ENCODE results near the gene CHRNG.

CHRNG gene

DNA sequence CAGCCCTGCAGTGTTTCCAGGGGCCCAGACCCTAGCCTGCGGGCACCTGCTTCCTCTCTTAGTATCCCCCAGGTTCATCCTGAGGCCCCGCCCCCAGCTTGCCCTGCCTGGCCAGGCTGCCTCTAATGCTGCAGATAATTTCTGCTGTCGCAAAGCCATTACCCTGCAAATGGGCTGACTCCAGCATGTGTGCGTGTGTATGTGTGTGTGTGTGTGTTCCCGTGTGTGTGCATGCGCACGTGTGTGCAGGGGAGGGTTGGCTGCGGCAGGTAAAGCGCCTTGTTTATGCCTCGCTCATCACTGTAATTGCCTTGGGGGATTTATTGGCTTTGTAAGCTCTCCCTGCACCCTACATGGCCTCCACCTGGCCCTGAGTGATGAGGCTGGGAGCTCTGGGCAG is 26.9 kb upstream of the CHRNG start:
- Histone ChIP-seq H3K4me2 (ENCODE audit: low read depth, low read length, poor library complexity, severe bottlenecking) (no peak overlapping the region), H3K79me2 (ENCODE audit: insufficient read depth, low read length) (no peaks in the 10 kb centered on the region), H3K9me3 (ENCODE audit: insufficient read depth, low read length) (no peaks in the 10 kb centered on the region), H3K9me2 (replicated peaks; ENCODE audit: insufficient read depth, low read length) (no peaks in the 10 kb centered on the region), H2AFZ (ENCODE audit: low read depth, low read length, severe bottlenecking) (no peak overlapping the region), H3K36me3 (ENCODE audit: low read length) (no peaks in the 10 kb centered on the region), H3K4me3 (ENCODE audit: insufficient read depth, low read length, poor library complexity, severe bottlenecking) (no peak overlapping the region), H3K9ac (ENCODE audit: low read length) (no peak overlapping the region), H3K27ac (ENCODE audit: low read depth, low read length) (no peak overlapping the region), H4K20me1 (ENCODE audit: low read depth, low read length) (no peaks in the 10 kb centered on the region), H3F3A (ENCODE audit: insufficient read depth) (no peaks in the 10 kb centered on the region), H3K27me3 (ENCODE audit: low read length) (no peaks in the 10 kb centered on the region)
- TF ChIP-seq, protein P1, sequence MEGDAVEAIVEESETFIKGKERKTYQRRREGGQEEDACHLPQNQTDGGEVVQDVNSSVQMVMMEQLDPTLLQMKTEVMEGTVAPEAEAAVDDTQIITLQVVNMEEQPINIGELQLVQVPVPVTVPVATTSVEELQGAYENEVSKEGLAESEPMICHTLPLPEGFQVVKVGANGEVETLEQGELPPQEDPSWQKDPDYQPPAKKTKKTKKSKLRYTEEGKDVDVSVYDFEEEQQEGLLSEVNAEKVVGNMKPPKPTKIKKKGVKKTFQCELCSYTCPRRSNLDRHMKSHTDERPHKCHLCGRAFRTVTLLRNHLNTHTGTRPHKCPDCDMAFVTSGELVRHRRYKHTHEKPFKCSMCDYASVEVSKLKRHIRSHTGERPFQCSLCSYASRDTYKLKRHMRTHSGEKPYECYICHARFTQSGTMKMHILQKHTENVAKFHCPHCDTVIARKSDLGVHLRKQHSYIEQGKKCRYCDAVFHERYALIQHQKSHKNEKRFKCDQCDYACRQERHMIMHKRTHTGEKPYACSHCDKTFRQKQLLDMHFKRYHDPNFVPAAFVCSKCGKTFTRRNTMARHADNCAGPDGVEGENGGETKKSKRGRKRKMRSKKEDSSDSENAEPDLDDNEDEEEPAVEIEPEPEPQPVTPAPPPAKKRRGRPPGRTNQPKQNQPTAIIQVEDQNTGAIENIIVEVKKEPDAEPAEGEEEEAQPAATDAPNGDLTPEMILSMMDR (IDR thresholded peaks at IDR 0.05; ENCODE audit: insufficient read depth, low read length, poor library complexity, severe bottlenecking), result no peak
- no peak for TF ChIP-seq EZH2phosphoT487 (conservative IDR thresholded peaks at IDR 0.05; ENCODE audit: low read length)

GRCh38 chr2:232513353-232513752 is 26.1 kb upstream of the CHRNG start:
- no peaks in the 10 kb centered on the region for H3F3A ChIP-seq (ENCODE audit: insufficient read depth)

GRCh38 chr2:232515639-232516038 is 23.9 kb upstream of the CHRNG start:
- H3K9ac ChIP-seq (ENCODE audit: low read length), result no peak overlapping the region
- H3F3A ChIP-seq (ENCODE audit: insufficient read depth), result no peaks in the 10 kb centered on the region
- TF ChIP-seq, protein P1 (IDR thresholded peaks at IDR 0.05; ENCODE audit: insufficient read depth, low read length, poor library complexity, severe bottlenecking), result no peak
- TF ChIP-seq EZH2phosphoT487 (conservative IDR thresholded peaks at IDR 0.05; ENCODE audit: low read length), result no peak
- no peaks in the 10 kb centered on the region for H4K20me1 ChIP-seq (ENCODE audit: low read depth, low read length)
- no peaks in the 10 kb centered on the region for H3K9me2 ChIP-seq (replicated peaks; ENCODE audit: insufficient read depth, low read length)
- no peak overlapping the region for H3K4me3 ChIP-seq (ENCODE audit: insufficient read depth, low read length, poor library complexity, severe bottlenecking)
- no peaks in the 10 kb centered on the region for H3K9me3 ChIP-seq (ENCODE audit: insufficient read depth, low read length)
- H3K36me3 ChIP-seq (ENCODE audit: low read length), result no peaks in the 10 kb centered on the region
- no peaks in the 10 kb centered on the region for H3K27me3 ChIP-seq (ENCODE audit: low read length)
- H3K27ac ChIP-seq (ENCODE audit: low read depth, low read length), result no peak overlapping the region
- H3K4me2 ChIP-seq (ENCODE audit: low read depth, low read length, poor library complexity, severe bottlenecking), result no peak overlapping the region
- no peak overlapping the region for H2AFZ ChIP-seq (ENCODE audit: low read depth, low read length, severe bottlenecking)
- no peaks in the 10 kb centered on the region for H3K79me2 ChIP-seq (ENCODE audit: insufficient read depth, low read length)

More at GRCh38 chr2:232513353-232513752, 26.1 kb upstream of the CHRNG start:
- Histone ChIP-seq H3K9me3 (ENCODE audit: insufficient read depth, low read length) (no peaks in the 10 kb centered on the region), H3K79me2 (ENCODE audit: insufficient read depth, low read length) (no peaks in the 10 kb centered on the region), H3K4me3 (ENCODE audit: insufficient read depth, low read length, poor library complexity, severe bottlenecking) (no peak overlapping the region), H3K27ac (ENCODE audit: low read depth, low read length) (no peak overlapping the region), H4K20me1 (ENCODE audit: low read depth, low read length) (no peaks in the 10 kb centered on the region), H3K36me3 (ENCODE audit: low read length) (no peaks in the 10 kb centered on the region), H3K27me3 (ENCODE audit: low read length) (no peaks in the 10 kb centered on the region), H3K9me2 (replicated peaks; ENCODE audit: insufficient read depth, low read length) (no peaks in the 10 kb centered on the region), H3K9ac (ENCODE audit: low read length) (no peak overlapping the region), H2AFZ (ENCODE audit: low read depth, low read length, severe bottlenecking) (no peak overlapping the region), H3K4me2 (ENCODE audit: low read depth, low read length, poor library complexity, severe bottlenecking) (no peak overlapping the region)
- TF ChIP-seq EZH2phosphoT487 (conservative IDR thresholded peaks at IDR 0.05; ENCODE audit: low read length), result no peak
- TF ChIP-seq, protein P1 (IDR thresholded peaks at IDR 0.05; ENCODE audit: insufficient read depth, low read length, poor library complexity, severe bottlenecking), result no peak

Measured in SU-DHL-6 (cell line).